ENCODE measurements around the gene ABLIM2.

The ABLIM2 gene

DNA sequence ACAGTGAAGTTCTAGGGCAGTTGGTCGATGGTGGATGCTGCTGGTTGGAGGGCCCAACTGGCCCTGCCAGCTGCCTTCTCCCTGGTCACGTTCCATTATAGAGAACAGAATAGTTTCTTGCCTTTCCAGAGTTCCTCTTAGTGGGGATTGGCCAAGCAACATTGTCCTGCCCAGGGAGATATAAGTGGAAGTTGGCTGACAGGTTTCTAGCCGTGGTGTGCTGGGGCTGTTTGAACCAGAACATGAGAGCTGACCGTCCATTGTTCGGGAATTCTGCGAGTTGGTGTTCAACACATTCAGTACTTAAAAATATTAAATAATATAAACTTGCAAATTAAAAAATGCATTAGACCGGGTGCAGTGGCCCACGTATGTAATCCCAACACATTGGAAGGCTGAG lies 215.4 kb downstream of the ABLIM2 start:
- H3K4me3 ChIP-seq (ENCODE audit: low read depth, low read length), result no peak overlapping the region
- TF ChIP-seq, protein P1, sequence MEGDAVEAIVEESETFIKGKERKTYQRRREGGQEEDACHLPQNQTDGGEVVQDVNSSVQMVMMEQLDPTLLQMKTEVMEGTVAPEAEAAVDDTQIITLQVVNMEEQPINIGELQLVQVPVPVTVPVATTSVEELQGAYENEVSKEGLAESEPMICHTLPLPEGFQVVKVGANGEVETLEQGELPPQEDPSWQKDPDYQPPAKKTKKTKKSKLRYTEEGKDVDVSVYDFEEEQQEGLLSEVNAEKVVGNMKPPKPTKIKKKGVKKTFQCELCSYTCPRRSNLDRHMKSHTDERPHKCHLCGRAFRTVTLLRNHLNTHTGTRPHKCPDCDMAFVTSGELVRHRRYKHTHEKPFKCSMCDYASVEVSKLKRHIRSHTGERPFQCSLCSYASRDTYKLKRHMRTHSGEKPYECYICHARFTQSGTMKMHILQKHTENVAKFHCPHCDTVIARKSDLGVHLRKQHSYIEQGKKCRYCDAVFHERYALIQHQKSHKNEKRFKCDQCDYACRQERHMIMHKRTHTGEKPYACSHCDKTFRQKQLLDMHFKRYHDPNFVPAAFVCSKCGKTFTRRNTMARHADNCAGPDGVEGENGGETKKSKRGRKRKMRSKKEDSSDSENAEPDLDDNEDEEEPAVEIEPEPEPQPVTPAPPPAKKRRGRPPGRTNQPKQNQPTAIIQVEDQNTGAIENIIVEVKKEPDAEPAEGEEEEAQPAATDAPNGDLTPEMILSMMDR (IDR thresholded peaks at IDR 0.05; ENCODE audit: low read depth, low read length), result no peak

DNA sequence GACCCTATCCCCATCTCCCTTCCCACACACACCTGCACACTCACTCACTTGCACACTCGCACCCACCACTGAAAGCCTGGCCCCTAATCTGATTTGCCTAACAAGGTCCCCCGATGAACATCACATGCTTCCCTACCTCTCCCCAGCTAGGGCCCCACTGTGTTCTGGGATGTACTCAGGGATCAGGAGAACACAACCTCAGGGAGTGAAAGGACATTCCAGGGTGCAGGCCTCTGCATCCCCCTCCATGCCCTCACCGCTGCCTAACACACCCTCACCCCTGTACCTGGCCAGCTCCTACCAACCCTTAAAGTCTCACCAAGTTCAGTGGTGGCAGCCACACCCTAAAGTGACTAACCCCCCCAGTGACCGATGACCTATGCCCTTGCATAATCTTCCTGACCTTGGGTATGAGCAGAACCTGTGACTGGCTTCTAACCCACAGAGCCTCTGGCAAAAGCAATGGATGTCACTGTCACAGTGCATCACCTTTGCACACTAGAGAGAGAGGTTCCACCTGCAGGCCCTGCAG lies 216.6 kb downstream of the ABLIM2 start:
- TF ChIP-seq, protein P1 (IDR thresholded peaks at IDR 0.05; ENCODE audit: low read depth, low read length), result no peak
- no peak overlapping the region for H3K4me3 ChIP-seq (ENCODE audit: low read depth, low read length)

DNA sequence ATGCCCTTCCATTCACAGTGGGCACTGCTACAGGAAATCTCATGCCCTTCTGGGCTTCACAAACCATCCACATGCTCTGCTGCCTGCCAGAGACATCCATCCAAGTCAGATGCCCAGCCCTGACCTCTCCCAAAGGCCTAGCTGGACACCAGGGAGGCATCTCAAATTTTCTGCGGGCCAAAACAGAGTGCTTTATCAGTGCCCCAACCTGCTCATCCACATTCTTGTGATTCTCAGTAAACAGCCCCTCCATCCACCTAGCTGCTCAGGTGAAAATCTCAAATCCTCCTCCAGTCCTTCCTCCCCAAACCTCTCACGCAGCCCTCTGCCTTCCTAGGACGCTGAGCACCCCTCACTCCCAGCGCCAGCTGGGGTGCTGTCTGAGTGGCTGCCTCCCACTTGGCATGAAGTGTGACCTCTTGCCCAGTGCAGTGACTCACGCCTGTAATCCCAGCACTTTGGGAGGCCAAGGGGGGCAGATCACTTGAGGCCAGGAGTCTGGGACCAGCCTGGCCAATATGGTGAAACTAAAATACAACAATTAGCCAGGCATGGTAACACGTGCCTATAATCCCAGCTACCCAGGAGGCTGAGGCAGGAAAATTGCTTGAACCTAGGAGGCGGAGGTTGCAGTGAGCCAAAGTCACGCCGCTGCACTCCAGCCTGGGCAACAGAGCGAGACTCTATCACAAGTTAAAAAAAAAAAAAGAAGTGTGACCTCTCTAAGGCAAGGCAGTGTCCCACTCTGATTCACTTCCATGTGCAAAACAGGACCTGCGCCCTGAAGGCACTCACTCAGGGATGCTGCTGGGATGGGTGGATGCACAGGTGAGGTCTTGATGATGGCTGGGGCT lies 217.3 kb downstream of the ABLIM2 start:
- TF ChIP-seq, protein P1 (IDR thresholded peaks at IDR 0.05; ENCODE audit: low read depth, low read length), result no peak
- H3K4me3 ChIP-seq (ENCODE audit: low read depth, low read length), result no peak overlapping the region

DNA sequence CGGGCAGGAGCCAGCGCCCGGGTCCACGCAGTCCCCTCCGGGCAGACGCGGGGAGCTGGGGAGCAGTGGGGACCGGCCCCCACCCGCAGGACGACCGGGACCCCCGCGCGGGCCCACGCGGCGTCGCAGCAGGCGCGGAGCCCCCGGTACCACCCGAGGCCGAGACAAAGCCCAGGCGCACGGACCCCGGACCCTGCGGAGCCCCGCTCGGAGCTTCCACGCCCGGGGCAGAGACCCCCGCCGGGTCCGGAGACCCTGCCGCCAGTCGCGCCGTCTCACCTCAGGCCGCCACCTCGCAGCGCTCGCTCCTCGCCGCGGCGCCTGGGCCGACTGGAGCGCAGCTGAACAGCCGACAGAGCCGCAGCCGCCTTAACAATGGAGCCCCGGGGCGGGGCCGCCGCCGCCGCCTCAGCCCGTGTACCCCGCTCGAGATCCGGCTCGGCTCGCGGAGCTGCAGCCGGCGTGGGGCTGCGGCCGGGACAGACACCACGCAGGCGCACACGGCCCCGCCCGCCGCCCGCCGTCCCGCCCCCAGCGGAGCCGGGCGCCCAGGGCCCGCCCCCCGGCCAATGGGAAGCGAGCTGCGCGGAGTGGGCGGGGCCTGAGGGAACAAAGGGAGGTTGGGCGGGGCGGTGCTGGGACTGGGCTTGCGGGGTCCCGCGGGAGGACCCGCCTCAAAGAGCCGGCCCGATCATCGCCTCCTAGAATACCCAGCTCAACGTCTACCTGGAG lies 219.1 kb downstream of the ABLIM2 start, which contains the start of gene AFAP1:
AFAP1 (minus strand) TSS at position 485 of the 732 bp plus-strand sequence. CDS start 67,783 bp downstream, outside the sequence.
- H3K4me3 ChIP-seq (ENCODE audit: low read depth, low read length), result peak within 1 kb of the TSS; percentile 97

DNA sequence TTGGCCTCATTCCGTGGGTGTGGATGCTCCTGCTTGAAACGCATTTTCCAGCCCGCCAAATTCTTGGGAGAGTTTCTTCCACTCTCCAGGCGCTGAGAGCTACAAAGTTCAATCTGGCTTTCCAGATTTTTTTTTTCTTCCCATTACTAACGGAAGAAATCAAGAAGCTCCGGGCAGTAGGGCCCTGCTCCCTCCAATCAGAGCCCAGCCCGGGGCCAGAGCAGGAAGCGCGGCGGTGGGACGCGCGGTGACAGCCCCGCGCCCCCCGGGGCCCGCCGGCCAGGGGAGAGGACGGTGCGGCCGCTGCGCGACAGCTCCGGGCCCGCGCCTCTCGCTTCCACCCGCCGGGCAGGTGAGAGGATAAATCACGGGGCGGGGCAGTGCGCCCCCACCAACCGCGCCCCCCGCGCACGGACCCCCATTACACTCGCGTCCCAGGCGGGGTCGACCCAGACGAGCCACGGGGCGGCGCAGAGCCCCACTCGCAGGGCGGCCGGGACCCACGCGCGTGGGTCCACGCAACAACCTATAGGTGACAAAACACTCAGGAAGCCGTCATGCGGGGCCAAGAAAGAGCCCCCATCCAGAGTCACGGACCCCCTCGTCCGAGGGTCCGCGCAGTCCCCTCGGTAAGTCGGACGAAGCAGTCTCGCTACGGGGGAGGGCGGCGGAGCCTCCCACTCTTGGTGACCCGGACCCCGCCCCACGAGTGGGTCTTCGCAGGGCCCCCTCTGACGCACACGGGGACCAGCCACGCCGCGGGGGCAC lies 219.8 kb downstream of the ABLIM2 start:
- H3K4me3 ChIP-seq (ENCODE audit: low read depth, low read length), result peak overlapping the region; percentile 97
- TF ChIP-seq, protein P1 (IDR thresholded peaks at IDR 0.05; ENCODE audit: low read depth, low read length), result no peak

More for the DNA sequence above, 219.1 kb downstream of the ABLIM2 start, which contains the start of gene AFAP1:
- TF ChIP-seq, protein P1 (IDR thresholded peaks at IDR 0.05; ENCODE audit: low read depth, low read length), result no peak

DNA sequence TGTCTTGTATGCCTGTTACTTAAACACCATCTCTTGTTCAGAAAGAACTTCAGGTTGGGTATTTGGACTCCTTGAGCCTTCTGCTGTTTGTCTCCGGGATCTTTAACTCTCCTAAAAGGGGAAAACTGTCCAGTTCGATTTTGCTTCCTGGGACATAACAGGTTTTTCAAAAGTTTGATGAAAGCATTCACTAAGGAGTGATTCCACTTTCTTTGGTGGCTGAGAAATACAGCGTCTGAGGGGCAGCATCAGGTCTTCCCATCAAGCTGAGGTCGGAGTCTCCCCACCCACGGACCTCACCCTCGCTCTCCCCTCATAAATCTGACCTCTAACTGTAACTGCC lies 220.4 kb downstream of the ABLIM2 start:
- TF ChIP-seq, protein P1 (IDR thresholded peaks at IDR 0.05; ENCODE audit: low read depth, low read length), result no peak

More for the DNA sequence above, 220.4 kb downstream of the ABLIM2 start:
- H3K4me3 ChIP-seq (ENCODE audit: low read depth, low read length), result peak overlapping the region; percentile 97
